GM12875 (cell line): Measurements from ENCODE around the gene KAT5.
"Not testable (repeated sequence)": the region's sequence is repeated elsewhere in the genome, so short reads cannot be mapped to it uniquely, and the experiment has no call there.

Experiments
- H3K4me3 ChIP-seq: one replicate; pipeline ENCODE4 v1.5.1; 2011; ENCODE audit warnings: low read depth, low read length, control low read depth
- TF ChIP-seq, protein P1 (sequence below): IDR thresholded peaks from 2 replicates; pipeline ENCODE4 v1.5.1; 2011; ENCODE audit warnings: low read depth, mild to moderate bottlenecking, control low read depth, inconsistent platforms, low read length, moderate library complexity, borderline replicate concordance; ENCODE audit not compliant: insufficient read depth

KAT5 gene

GRCh38 chr11:65711785-65712632, at the start of gene KAT5:
TSS of gene KAT5 (plus strand) at chr11:65712252. CDS start at chr11:65712268, 16 bp downstream.
- H3K4me3 ChIP-seq = peak within 1 kb of the TSS; percentile 67
- TF ChIP-seq, protein P1, sequence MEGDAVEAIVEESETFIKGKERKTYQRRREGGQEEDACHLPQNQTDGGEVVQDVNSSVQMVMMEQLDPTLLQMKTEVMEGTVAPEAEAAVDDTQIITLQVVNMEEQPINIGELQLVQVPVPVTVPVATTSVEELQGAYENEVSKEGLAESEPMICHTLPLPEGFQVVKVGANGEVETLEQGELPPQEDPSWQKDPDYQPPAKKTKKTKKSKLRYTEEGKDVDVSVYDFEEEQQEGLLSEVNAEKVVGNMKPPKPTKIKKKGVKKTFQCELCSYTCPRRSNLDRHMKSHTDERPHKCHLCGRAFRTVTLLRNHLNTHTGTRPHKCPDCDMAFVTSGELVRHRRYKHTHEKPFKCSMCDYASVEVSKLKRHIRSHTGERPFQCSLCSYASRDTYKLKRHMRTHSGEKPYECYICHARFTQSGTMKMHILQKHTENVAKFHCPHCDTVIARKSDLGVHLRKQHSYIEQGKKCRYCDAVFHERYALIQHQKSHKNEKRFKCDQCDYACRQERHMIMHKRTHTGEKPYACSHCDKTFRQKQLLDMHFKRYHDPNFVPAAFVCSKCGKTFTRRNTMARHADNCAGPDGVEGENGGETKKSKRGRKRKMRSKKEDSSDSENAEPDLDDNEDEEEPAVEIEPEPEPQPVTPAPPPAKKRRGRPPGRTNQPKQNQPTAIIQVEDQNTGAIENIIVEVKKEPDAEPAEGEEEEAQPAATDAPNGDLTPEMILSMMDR = peak; percentile 98

DNA sequence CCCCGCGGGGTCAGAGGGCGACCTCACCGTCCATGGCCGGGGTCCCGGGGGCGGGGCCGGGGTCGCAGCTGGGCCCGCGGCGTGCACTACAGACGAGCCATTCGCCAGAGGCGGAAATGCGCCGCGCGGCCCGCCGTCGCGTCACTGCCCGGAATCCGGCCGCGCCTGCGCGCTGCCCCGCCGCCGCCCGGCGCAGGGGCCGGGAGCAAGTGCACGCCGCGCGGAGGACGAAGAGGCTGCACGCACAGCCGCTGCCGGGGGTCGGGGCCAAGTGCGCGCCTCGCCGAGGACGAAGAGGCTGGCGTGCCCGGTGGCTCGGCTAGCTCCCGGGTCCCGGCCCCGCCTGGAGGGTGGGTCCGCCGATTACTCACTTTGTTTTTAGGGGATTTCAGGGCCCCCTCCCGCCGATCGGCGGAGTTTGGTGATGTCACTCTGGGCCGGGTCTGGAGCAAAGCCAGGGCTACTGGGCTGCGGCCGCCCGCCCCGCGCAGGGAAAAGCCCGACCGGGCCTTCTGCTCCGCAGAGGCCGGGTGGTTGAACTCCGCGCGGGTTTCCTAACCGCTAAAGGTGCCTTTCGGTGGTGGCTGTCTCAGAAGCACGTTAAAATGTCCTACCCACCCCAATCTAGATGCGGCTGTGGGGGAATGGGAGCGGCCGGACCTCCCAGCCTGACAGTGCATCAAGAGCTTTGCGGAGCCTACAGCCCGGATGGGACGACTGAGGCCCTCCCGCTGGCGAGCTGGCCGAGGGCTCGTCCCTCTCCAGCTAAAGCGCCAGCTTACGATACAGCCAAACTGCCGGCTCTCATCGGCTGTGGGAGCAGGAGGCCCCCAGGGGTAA, 49.0 kb upstream of the KAT5 start, which contains the start of gene RELA:
TSS of gene RELA (minus strand) at position 118 of the 840 bp plus-strand sequence. CDS start at position 34, 84 bp downstream.
- TF ChIP-seq, protein P1 = no peak
- peak within 1 kb of the TSS; percentile 98 for H3K4me3 ChIP-seq

GRCh38 chr11:65663639-65664200, 48.3 kb upstream of the KAT5 start:
- H3K4me3 ChIP-seq = peak overlapping the region; percentile 98

DNA sequence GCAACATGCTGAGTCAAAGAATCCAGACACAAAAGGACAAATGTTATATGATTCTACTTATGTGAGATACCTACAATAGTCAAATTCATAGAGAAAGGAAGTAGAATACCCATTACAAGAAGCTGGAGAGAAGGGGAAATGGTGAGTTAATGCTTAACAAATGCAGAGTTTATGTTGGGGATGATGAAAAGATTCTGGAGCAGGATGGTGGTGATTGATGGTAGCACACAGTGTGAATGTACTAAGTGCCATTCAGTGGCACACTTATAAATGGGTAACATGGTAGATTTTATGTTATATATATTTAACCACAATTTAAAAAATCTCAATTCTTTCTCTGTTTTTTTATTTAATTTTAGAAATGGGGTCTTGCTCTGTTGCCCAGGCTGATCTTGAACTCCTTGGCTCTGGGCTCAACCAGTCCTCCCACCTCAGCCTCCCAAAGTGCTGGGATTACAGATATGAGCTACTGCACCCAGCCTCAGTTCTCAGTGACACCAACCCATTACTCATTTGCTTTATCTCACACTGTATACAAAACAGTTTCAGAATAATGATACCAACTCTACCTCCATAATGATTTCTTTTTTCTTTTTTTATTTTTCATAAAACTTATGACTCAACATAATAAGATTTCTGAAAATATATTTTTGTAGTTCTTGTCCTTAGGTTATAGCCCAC, 39.7 kb upstream of the KAT5 start:
- TF ChIP-seq, protein P1 = no peak

More at GRCh38 chr11:65663639-65664200, 48.3 kb upstream of the KAT5 start:
- TF ChIP-seq, protein P1 = no peak

GRCh38 chr11:65672982-65673381, 39.1 kb upstream of the KAT5 start:
- H3K4me3 ChIP-seq = no peak overlapping the region
- TF ChIP-seq, protein P1 = no peak

More for the DNA sequence above, 39.7 kb upstream of the KAT5 start:
- H3K4me3 ChIP-seq = no peak overlapping the region

GRCh38 chr11:65680192-65680743, 31.8 kb upstream of the KAT5 start:
- H3K4me3 ChIP-seq = no peak overlapping the region

GRCh38 chr11:65683480-65683879, 28.6 kb upstream of the KAT5 start:
- not testable (repeated sequence) for H3K4me3 ChIP-seq

More at GRCh38 chr11:65680192-65680743, 31.8 kb upstream of the KAT5 start:
- TF ChIP-seq, protein P1 = no peak
